OCI-LY3 (cell line): Measurements from ENCODE around the gene CLTCL1.

Source experiments
- EZH2phosphoT487 ChIP-seq: fragments of 200-600 bp; shearing (Covaris generic); IDR thresholded peaks from 2 replicates; pipeline ENCODE4 v1.6.1; 2018; ENCODE audit warnings: antibody characterized with exemption, mixed run types, low read depth
- TF ChIP-seq, protein P1 (sequence below): fragments of 200-600, 300-600 bp; sonication (generic); IDR thresholded peaks from 2 replicates; pipeline ENCODE4 v1.5.1; 2014; ENCODE audit warnings: antibody characterized with exemption, low read length, low read depth

GRCh38 chr22:19330865-19331418 is 39.4 kb upstream of the CLTCL1 start:
- TF ChIP-seq, protein P1, sequence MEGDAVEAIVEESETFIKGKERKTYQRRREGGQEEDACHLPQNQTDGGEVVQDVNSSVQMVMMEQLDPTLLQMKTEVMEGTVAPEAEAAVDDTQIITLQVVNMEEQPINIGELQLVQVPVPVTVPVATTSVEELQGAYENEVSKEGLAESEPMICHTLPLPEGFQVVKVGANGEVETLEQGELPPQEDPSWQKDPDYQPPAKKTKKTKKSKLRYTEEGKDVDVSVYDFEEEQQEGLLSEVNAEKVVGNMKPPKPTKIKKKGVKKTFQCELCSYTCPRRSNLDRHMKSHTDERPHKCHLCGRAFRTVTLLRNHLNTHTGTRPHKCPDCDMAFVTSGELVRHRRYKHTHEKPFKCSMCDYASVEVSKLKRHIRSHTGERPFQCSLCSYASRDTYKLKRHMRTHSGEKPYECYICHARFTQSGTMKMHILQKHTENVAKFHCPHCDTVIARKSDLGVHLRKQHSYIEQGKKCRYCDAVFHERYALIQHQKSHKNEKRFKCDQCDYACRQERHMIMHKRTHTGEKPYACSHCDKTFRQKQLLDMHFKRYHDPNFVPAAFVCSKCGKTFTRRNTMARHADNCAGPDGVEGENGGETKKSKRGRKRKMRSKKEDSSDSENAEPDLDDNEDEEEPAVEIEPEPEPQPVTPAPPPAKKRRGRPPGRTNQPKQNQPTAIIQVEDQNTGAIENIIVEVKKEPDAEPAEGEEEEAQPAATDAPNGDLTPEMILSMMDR: no peak
- no peak for TF ChIP-seq EZH2phosphoT487
